ENCODE data around the gene SORBS2. TPM values are rescaled to one million over a fixed set of nuclear protein-coding genes. Genes with fewer than 3 reads are reported as not detected.

Gene SORBS2
- total RNA-seq, 2 donors from 2014 or later, result 7.0 to 13.8 TPM

- no peak overlapping the region for H3K9ac ChIP-seq (ENCODE audit: extremely low read depth, low read length, poor library complexity, severe bottlenecking)
- no peaks in the 10 kb centered on the region for H3K9me3 ChIP-seq (ENCODE audit: control insufficient read depth, low read length)
- no peaks in the 10 kb centered on the region for H3K36me3 Mint-ChIP-seq (ENCODE audit: low read depth)
- H3K27me3 ChIP-seq (ENCODE audit: control insufficient read depth, insufficient read depth, low read length, poor library complexity, severe bottlenecking), result no peaks in the 10 kb centered on the region
- H3K4me1 Mint-ChIP-seq, result no peaks in the 10 kb centered on the region
- peaks cover 5% of the 10 kb centered on the region for H3K27me3 Mint-ChIP-seq (ENCODE audit: insufficient read depth)
- H3K4me3 Mint-ChIP-seq, result no peak overlapping the region
- H3K27ac ChIP-seq (ENCODE audit: low read depth, low read length), result no peak overlapping the region
- no peaks in the 10 kb centered on the region for H3K9me3 Mint-ChIP-seq
- WGBS, 2 experiments (ENCODE audit: insufficient coverage in 1 of 2, insufficient read length in 1 of 2), result 95 to 96% methylated on average over 9 of the region's 9 CpGs
- no peaks in the 10 kb centered on the region for H3K36me3 ChIP-seq (ENCODE audit: control insufficient read depth, insufficient read depth, low read length)
- H3K27ac Mint-ChIP-seq, result no peak overlapping the region
- DNase-seq, result no peak
- TF ChIP-seq CTCF (conservative IDR thresholded peaks at IDR 0.05), result no peak
- H3K4me3 ChIP-seq (ENCODE audit: low read length), result no peak overlapping the region
- no peaks in the 10 kb centered on the region for H3K4me1 ChIP-seq (ENCODE audit: control insufficient read depth, insufficient read depth, low read length)
These were observed 211.1 kb downstream of the SORBS2 start for GRCh38 chr4:185600801-185601434.

- no peaks in the 10 kb centered on the region for H3K9me3 ChIP-seq (ENCODE audit: control insufficient read depth, low read length)
- H3K27me3 Mint-ChIP-seq (ENCODE audit: insufficient read depth), result peaks cover 5% of the 10 kb centered on the region
- H3K9me3 Mint-ChIP-seq, result no peaks in the 10 kb centered on the region
- DNase-seq, result no peak
- no peak overlapping the region for H3K4me3 Mint-ChIP-seq
- H3K36me3 Mint-ChIP-seq (ENCODE audit: low read depth), result no peaks in the 10 kb centered on the region
- no peak overlapping the region for H3K4me3 ChIP-seq (ENCODE audit: low read length)
- no peaks in the 10 kb centered on the region for H3K36me3 ChIP-seq (ENCODE audit: control insufficient read depth, insufficient read depth, low read length)
- H3K27me3 ChIP-seq (ENCODE audit: control insufficient read depth, insufficient read depth, low read length, poor library complexity, severe bottlenecking), result no peaks in the 10 kb centered on the region
- TF ChIP-seq CTCF (conservative IDR thresholded peaks at IDR 0.05), result no peak
- no peaks in the 10 kb centered on the region for H3K4me1 ChIP-seq (ENCODE audit: control insufficient read depth, insufficient read depth, low read length)
- no peaks in the 10 kb centered on the region for H3K4me1 Mint-ChIP-seq
- H3K9ac ChIP-seq (ENCODE audit: extremely low read depth, low read length, poor library complexity, severe bottlenecking), result no peak overlapping the region
- no peak overlapping the region for H3K27ac Mint-ChIP-seq
- H3K27ac ChIP-seq (ENCODE audit: low read depth, low read length), result no peak overlapping the region
- 91 to 92% methylated on average over 10 to 12 of the region's 12 CpGs for WGBS, 2 experiments (ENCODE audit: insufficient coverage in 1 of 2, insufficient read length in 1 of 2)
These were observed 212.3 kb downstream of the SORBS2 start for GRCh38 chr4:185599553-185600243.

GRCh38 chr4:185598846-185599552, 213.0 kb downstream of the SORBS2 start:
- no peak overlapping the region for H3K9ac ChIP-seq (ENCODE audit: extremely low read depth, low read length, poor library complexity, severe bottlenecking)
- no peaks in the 10 kb centered on the region for H3K9me3 ChIP-seq (ENCODE audit: control insufficient read depth, low read length)
- no peak overlapping the region for H3K27ac ChIP-seq (ENCODE audit: low read depth, low read length)
- H3K4me1 Mint-ChIP-seq, result no peaks in the 10 kb centered on the region
- H3K4me3 ChIP-seq (ENCODE audit: low read length), result no peak overlapping the region
- no peaks in the 10 kb centered on the region for H3K4me1 ChIP-seq (ENCODE audit: control insufficient read depth, insufficient read depth, low read length)
- H3K4me3 Mint-ChIP-seq, result no peak overlapping the region
- no peak overlapping the region for H3K27ac Mint-ChIP-seq
- no peak for DNase-seq
- H3K27me3 ChIP-seq (ENCODE audit: control insufficient read depth, insufficient read depth, low read length, poor library complexity, severe bottlenecking), result no peaks in the 10 kb centered on the region
- peaks cover 5% of the 10 kb centered on the region for H3K27me3 Mint-ChIP-seq (ENCODE audit: insufficient read depth)
- H3K9me3 Mint-ChIP-seq, result no peaks in the 10 kb centered on the region
- 87 to 92% methylated on average over 7 of the region's 7 CpGs for WGBS, 2 experiments (ENCODE audit: insufficient coverage in 1 of 2, insufficient read length in 1 of 2)
- H3K36me3 Mint-ChIP-seq (ENCODE audit: low read depth), result no peaks in the 10 kb centered on the region
- TF ChIP-seq CTCF (conservative IDR thresholded peaks at IDR 0.05), result no peak
- no peaks in the 10 kb centered on the region for H3K36me3 ChIP-seq (ENCODE audit: control insufficient read depth, insufficient read depth, low read length)

Data from endodermal cell (in vitro differentiated cells).